Ovary (tissue), 3 donors: Measurements from ENCODE around the gene QRICH1.

Experiments
- POLR2A ChIP-seq: fragments of 450-650 bp; IDR thresholded peaks from one replicate; pipeline ENCODE4 v1.6.1; 2017; ENCODE audit warnings: antibody characterized with exemption, mild to moderate bottlenecking, moderate library complexity
- TF ChIP-seq, protein P1 (sequence below), 3 donors: fragments of 450-650 bp in 2 of 3; fragments of 200-600 bp in 1 of 3; IDR thresholded peaks; one replicate each; pipeline versions ENCODE4 v1.5.1 to v1.8.0; 2016 to 2022; ENCODE audit warnings: antibody characterized with exemption in 3 of 3, mild to moderate bottlenecking in 1 of 3
- donor health status: DM: no; HTN: no; CAD: no.

DNA sequence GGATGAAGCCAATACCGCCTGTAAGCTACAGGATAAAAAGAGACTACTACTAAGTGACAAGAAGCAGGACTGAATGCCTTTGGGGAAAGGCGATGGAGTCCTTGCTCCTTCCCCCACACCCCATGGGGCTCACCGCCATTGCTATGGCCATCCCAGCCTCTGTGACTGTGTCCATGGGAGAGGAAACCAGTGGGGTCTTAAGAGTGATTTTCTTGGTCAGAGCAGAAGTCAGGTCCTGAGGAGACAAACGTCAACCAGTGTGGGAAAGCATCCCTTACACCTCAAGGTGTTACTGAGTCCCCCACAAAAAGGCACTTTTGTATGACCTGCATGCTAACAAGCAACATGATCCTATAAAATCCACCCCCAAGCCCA is 65.6 kb downstream of the QRICH1 start:
- TF ChIP-seq, protein P1, sequence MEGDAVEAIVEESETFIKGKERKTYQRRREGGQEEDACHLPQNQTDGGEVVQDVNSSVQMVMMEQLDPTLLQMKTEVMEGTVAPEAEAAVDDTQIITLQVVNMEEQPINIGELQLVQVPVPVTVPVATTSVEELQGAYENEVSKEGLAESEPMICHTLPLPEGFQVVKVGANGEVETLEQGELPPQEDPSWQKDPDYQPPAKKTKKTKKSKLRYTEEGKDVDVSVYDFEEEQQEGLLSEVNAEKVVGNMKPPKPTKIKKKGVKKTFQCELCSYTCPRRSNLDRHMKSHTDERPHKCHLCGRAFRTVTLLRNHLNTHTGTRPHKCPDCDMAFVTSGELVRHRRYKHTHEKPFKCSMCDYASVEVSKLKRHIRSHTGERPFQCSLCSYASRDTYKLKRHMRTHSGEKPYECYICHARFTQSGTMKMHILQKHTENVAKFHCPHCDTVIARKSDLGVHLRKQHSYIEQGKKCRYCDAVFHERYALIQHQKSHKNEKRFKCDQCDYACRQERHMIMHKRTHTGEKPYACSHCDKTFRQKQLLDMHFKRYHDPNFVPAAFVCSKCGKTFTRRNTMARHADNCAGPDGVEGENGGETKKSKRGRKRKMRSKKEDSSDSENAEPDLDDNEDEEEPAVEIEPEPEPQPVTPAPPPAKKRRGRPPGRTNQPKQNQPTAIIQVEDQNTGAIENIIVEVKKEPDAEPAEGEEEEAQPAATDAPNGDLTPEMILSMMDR (IDR thresholded peaks at IDR 0.05): no peak
- no peak for TF ChIP-seq POLR2A
